ENCODE data around the gene GRPEL1. TPM values are rescaled to one million over a fixed set of nuclear protein-coding genes. Genes with fewer than 3 reads are reported as not detected.

Gene GRPEL1
- total RNA-seq, 1 experiment from 2014 or later: 80.1 TPM

DNA sequence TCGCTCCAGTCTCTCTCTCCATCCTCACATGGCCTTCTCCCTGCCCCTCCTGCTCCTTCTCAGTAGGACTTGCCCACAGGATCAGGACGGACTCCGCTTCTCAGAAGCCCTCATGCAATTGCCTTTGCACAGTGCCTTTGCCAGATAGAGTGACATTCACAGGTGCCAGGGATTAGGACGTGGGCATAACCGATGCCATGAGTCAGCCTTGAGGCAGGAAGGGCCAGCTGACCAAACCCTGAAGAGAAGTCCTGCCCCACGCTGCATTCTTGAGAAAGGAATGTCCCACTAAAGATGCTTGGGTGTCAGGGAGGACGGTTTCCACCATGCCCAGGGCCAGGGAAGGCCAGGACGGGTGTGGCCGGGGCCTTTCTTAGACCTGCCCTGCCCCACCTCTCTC lies 6.6 kb upstream of the GRPEL1 start:
- BruUV-seq (replicated peaks): no TSS peak

GRCh38 chr4:7073526-7074390 lies 5.9 kb upstream of the GRPEL1 start:
- no TSS peak for BruUV-seq (replicated peaks)
- CTCF ChIA-PET: interaction anchor here (0.9 to 2.1 kb wide), 2 partner anchors 8 to 100 kb away, joined by 3 to 7 read pairs; no protein-coding TSS in a partner anchor

More for the DNA sequence above, 6.6 kb upstream of the GRPEL1 start:
- Histone ChIP-seq H3K9me2 (ENCODE audit: insufficient read depth) (no peaks in the 10 kb centered on the region), H3K27me3 (ENCODE audit: insufficient read depth, low read length) (no peaks in the 10 kb centered on the region), H3K4me1 (ENCODE audit: control insufficient read depth in 1 of 2, insufficient read depth in 2 of 2, low read length in 2 of 2) (peaks cover 2 to 21% of the 10 kb centered on the region in 2 experiments; a peak in 2 of 4 replicates), H3K9me3 (ENCODE audit: control insufficient read depth in 1 of 2, insufficient read depth in 1 of 2, low read depth in 1 of 2, low read length in 2 of 2) (no peaks in the 10 kb centered on the region), H3K4me2 (ENCODE audit: low read length) (no peak overlapping the region), H3K27ac (ENCODE audit: low read depth, low read length) (no peak overlapping the region), H3K36me3 (ENCODE audit: control insufficient read depth in 1 of 2, insufficient read depth in 2 of 2, low read length in 2 of 2) (no peaks in the 10 kb centered on the region), H4K20me1 (ENCODE audit: insufficient read depth) (no peaks in the 10 kb centered on the region), H3K4me3 (replicated peaks in 1 of 2; ENCODE audit: low read depth in 1 of 2, low read length in 2 of 2) (no peak overlapping the region), H3K9ac (ENCODE audit: low read length) (no peak overlapping the region), H2AFZ (ENCODE audit: low read depth, low read length, poor library complexity, severe bottlenecking) (no peak overlapping the region), H3K79me2 (ENCODE audit: insufficient read depth, low read length) (no peaks in the 10 kb centered on the region)
- no peak for ATAC-seq
- POLR2A ChIA-PET: interaction anchor here (0.6 kb wide), 1 partner anchor 262 kb away, joined by 3 read pairs; no protein-coding TSS in a partner anchor
- DNase-seq (ENCODE audit: low read depth, low spot score): no peak
- RAD21 ChIA-PET (ENCODE audit: low non-redundant PET in 1 of 2, low total read pairs in 2 of 2, uncharacterized antibody in 2 of 2, unreplicated experiment in 2 of 2): no interaction called here
- intact Hi-C loops (cut with micrococcal nuclease): loop anchor here (5.0 kb wide), 1 partner anchor 807 kb away; the partner anchor contains the start of gene WFS1
- TF ChIP-seq EGR1 (IDR thresholded peaks at IDR 0.05; ENCODE audit: low read depth) (no peak), CEBPB (IDR thresholded peaks at IDR 0.05; ENCODE audit: low read depth) (no peak), CBX3 (IDR thresholded peaks at IDR 0.05; ENCODE audit: low read depth) (no peak), SP1 (IDR thresholded peaks at IDR 0.05; ENCODE audit: low read depth) (no peak)
- CTCF ChIA-PET: no interaction called here

More at GRCh38 chr4:7073526-7074390, 5.9 kb upstream of the GRPEL1 start:
- Histone ChIP-seq H3K27me3 (ENCODE audit: insufficient read depth, low read length) (no peaks in the 10 kb centered on the region), H3K9me2 (ENCODE audit: insufficient read depth) (no peaks in the 10 kb centered on the region), H3K4me3 (replicated peaks in 1 of 2; ENCODE audit: low read depth in 1 of 2, low read length in 2 of 2) (no peak overlapping the region), H3K9me3 (ENCODE audit: control insufficient read depth in 1 of 2, insufficient read depth in 1 of 2, low read depth in 1 of 2, low read length in 2 of 2) (no peaks in the 10 kb centered on the region), H3K9ac (ENCODE audit: low read length) (no peak overlapping the region), H3K27ac (ENCODE audit: low read depth, low read length) (no peak overlapping the region), H3K4me1 (ENCODE audit: control insufficient read depth in 1 of 2, insufficient read depth in 2 of 2, low read length in 2 of 2) (peaks cover 5 to 25% of the 10 kb centered on the region in 2 experiments; a peak in 3 of 4 replicates), H3K4me2 (ENCODE audit: low read length) (0 out of 2 replicates have a peak overlapping the region, but pooled peaks have one; percentile 8), H4K20me1 (ENCODE audit: insufficient read depth) (no peaks in the 10 kb centered on the region), H2AFZ (ENCODE audit: low read depth, low read length, poor library complexity, severe bottlenecking) (no peak overlapping the region), H3K79me2 (ENCODE audit: insufficient read depth, low read length) (no peaks in the 10 kb centered on the region), H3K36me3 (ENCODE audit: control insufficient read depth in 1 of 2, insufficient read depth in 2 of 2, low read length in 2 of 2) (no peaks in the 10 kb centered on the region)
- ChIA-PET RAD21 (ENCODE audit: low non-redundant PET in 1 of 2, low total read pairs in 2 of 2, uncharacterized antibody in 2 of 2, unreplicated experiment in 2 of 2) (interaction anchor here in 1 of 2 experiments (0.7 kb wide), 1 partner anchor 165 kb away, joined by 3 read pairs; no protein-coding TSS in a partner anchor), POLR2A (no interaction called here)
- intact Hi-C loops (cut with micrococcal nuclease): loop anchor here (5.0 kb wide), 1 partner anchor 806 kb away; the partner anchor contains the start of gene WFS1
- TF ChIP-seq SP1 (IDR thresholded peaks at IDR 0.05; ENCODE audit: low read depth) (no peak), MAX (IDR thresholded peaks at IDR 0.05) (no peak), TCF7L2 (IDR thresholded peaks at IDR 0.05; ENCODE audit: borderline replicate concordance, extremely low read depth, insufficient read depth, insufficient read length) (no peak)
- peak; percentile 64 for ATAC-seq
- DNase-seq (ENCODE audit: low read depth, low spot score): peak; percentile 65

Data from HCT116 (cell line).